ENCODE data around the gene LASP1. TPM values are rescaled to one million over a fixed set of nuclear protein-coding genes. Genes with fewer than 3 reads are reported as not detected.

LASP1 gene
- total and polyA plus RNA-seq, 2 donors (not counting 3 experiments of a cell fraction or from before 2014, with no cell fraction given) = 214 to 242 TPM

GRCh38 chr17:38900978-38901656 is 31.3 kb downstream of the LASP1 start:
- H3K4me3 ChIP-seq (replicated peaks in 1 of 3; ENCODE audit: insufficient read depth in 1 of 3, low read depth in 1 of 3, low read length in 3 of 3) = no peak overlapping the region
- H4K20me1 ChIP-seq (replicated peaks; ENCODE audit: control insufficient read depth, extremely low read depth, insufficient read depth, low read length) = no peaks in the 10 kb centered on the region
- DNase-seq (ENCODE audit: low read depth, low spot score) (peak; percentile 75), FAIRE-seq (peak; percentile 97)
- no peak overlapping the region for H3K9ac ChIP-seq (replicated peaks; ENCODE audit: extremely low read depth, insufficient read depth, low read length)
- TF ChIP-seq CTCF (IDR thresholded peaks at IDR 0.05; ENCODE audit: extremely low read depth in 1 of 2, insufficient read depth in 1 of 2, low read depth in 1 of 2, low read length in 2 of 2) = no peak
- peak; percentile 90 for TF ChIP-seq GATA2 (IDR thresholded peaks at IDR 0.05; ENCODE audit: insufficient read depth, insufficient read length, low read depth, low read length)
- peak; percentile 61 for TF ChIP-seq POLR2AphosphoS5 (IDR thresholded peaks at IDR 0.05; ENCODE audit: insufficient read depth, low read depth, low read length)
- no peak for TF ChIP-seq MYC (IDR thresholded peaks at IDR 0.05; ENCODE audit: low read depth, low read length)
- no peak for TF ChIP-seq JUN (IDR thresholded peaks at IDR 0.05; ENCODE audit: borderline replicate concordance, insufficient read depth, insufficient read length, low read depth)
- TF ChIP-seq EZH2 (IDR thresholded peaks at IDR 0.05; ENCODE audit: borderline replicate concordance, low read depth, low read length, severe bottlenecking) = no peak
- peak; percentile 65 for TF ChIP-seq FOS (IDR thresholded peaks at IDR 0.05; ENCODE audit: borderline replicate concordance, insufficient read depth, low read length)
- no peak for TF ChIP-seq POLR2A (IDR thresholded peaks at IDR 0.05; ENCODE audit: low read depth, low read length)
- TF ChIP-seq MAX (IDR thresholded peaks at IDR 0.05; ENCODE audit: insufficient read depth, insufficient read length) = no peak
- peak overlapping the region; percentile 70 for H3K4me2 ChIP-seq (ENCODE audit: insufficient read depth, low read length)
- intact Hi-C loops (cut with micrococcal nuclease) = no loop called here
- ChIA-PET CTCF (interaction anchor here (0.6 to 2.7 kb wide), 13 partner anchors 9 to 273 kb away, joined by 3 to 11 read pairs (median 3); no protein-coding TSS in a partner anchor), POLR2A (interaction anchor here (1.1 kb wide), 1 partner anchor 31 kb away, joined by 3 read pairs; the partner anchor contains the start of gene LASP1)
- BruUV-seq (replicated peaks) = no TSS peak
- H3K27me3 ChIP-seq (ENCODE audit: control insufficient read depth in 2 of 2, insufficient read depth in 2 of 2, low read length in 2 of 2) = no peaks in the 10 kb centered on the region
- no peaks in the 10 kb centered on the region for H3K9me1 ChIP-seq (replicated peaks; ENCODE audit: control insufficient read depth, extremely low read depth, insufficient read depth, low read length)
- dilution Hi-C loops (cut with MboI; ENCODE audit: extremely low pct_ligation_motif_present, low sequenced_read_pairs) = no loop called here
- peaks cover 35% of the 10 kb centered on the region for H3K79me2 ChIP-seq (ENCODE audit: control insufficient read depth, insufficient read depth, low read length)
- no peaks in the 10 kb centered on the region for H3K9me3 ChIP-seq (replicated peaks; ENCODE audit: control insufficient read depth, insufficient read depth, low read length)
- H3K27ac ChIP-seq (ENCODE audit: insufficient read depth, low read depth, low read length) = peak overlapping the region; percentile 42
- H3K4me1 ChIP-seq (ENCODE audit: control insufficient read depth, extremely low read depth, insufficient read depth, low read length) = peaks cover 55% of the 10 kb centered on the region
- peaks cover 0 to 9% of the 10 kb centered on the region in 2 experiments for H3K36me3 ChIP-seq (ENCODE audit: control insufficient read depth in 2 of 2, extremely low read depth in 1 of 2, insufficient read depth in 2 of 2, low read length in 2 of 2)
- no peak overlapping the region for H2AFZ ChIP-seq (ENCODE audit: low read depth, low read length)
